DMS 273 treated with DMSO at 0.1 percent for 48 hours (cell line): ENCODE data around the gene GRIK5.

Source experiments
- DNase-seq: peaks from one replicate; lab custom pipeline; 2025; lab: John Stamatoyannopoulos, UW

GRIK5 gene

DNA sequence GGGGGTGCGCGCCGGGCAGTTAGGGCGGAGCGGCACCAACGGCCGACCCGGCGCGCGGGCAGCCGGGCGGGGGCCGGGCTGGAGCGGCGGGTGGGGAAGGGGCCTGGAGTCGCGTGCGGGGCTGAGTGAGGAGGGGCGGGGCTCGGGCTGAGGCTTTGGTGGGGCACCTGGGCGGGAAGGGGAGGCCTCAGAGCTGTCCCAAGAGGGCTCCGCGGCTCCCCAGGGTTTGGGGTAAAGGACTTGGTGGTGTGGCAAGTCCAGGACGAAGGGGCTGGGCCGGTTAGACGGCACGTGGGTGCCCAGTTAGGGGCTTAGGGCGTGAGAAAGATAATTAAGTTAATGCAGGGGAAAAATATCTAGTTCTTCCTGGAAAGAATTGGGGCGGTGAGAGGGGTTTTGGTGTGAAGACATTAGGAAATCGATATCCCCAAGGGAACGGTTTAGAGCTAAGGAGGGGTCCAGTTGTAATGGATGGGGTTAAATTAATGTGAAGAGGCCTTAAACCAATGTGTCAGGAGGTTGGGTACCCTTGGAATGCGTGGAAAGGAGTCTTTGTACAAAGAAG, 6.5 kb upstream of the GRIK5 start:
- DNase-seq, result no peak

DNA sequence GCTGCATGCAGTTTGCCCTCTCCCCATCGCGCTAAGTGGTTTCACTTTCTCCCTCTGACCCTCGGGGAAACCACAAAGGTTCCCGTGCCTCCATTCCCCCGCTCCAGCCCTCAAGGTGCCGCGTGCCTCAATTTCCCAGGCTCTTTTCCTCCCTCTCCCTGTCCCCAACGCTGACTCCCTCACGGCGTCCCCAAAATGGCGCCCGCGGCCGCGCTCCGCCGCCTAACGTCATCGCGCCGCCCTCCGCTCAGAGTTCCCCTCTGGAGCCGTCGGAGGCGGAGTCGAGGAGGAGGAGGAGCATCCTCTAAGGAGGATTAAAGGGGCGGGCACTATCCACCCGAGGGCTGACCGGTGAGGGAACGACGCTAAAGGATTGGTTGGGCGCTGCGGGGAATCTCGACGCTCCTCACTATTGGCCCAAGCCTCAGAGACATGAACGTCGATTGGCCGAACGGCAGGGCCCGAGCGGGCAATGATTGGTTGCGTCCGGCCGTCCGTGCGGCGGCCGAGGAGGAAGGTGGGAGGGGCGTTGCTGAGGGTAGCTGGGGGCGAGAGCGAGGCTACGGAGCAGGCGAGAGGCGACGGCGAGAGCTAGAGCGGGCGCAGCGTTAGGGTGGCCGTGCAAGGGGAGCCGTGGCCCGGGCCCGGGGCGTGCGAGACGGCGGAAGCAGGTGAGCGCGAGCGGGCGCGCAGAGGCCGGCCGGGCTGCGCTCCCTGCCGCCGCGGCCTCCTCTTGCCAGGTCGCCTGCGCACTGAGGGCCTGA, 5.8 kb upstream of the GRIK5 start, which contains the start of gene ZNF574:
ZNF574 (plus strand) TSS at position 551 of the 764 bp plus-strand sequence. CDS start 2,441 bp downstream, outside the sequence.
- DNase-seq, result peak; percentile 98

- no peak for DNase-seq
Observed at GRCh38 chr19:42075364-42075615, 5.3 kb upstream of the GRIK5 start.

- no peak for DNase-seq
Observed at GRCh38 chr19:42074513-42075363, 4.7 kb upstream of the GRIK5 start.

GRCh38 chr19:42071247-42071646, 1.2 kb upstream of the GRIK5 start:
- no peak for DNase-seq

GRCh38 chr19:42068756-42069571, 1.0 kb downstream of the GRIK5 start:
- no peak for DNase-seq

GRCh38 chr19:42068361-42068755, 1.6 kb downstream of the GRIK5 start:
- DNase-seq, result no peak

DNA sequence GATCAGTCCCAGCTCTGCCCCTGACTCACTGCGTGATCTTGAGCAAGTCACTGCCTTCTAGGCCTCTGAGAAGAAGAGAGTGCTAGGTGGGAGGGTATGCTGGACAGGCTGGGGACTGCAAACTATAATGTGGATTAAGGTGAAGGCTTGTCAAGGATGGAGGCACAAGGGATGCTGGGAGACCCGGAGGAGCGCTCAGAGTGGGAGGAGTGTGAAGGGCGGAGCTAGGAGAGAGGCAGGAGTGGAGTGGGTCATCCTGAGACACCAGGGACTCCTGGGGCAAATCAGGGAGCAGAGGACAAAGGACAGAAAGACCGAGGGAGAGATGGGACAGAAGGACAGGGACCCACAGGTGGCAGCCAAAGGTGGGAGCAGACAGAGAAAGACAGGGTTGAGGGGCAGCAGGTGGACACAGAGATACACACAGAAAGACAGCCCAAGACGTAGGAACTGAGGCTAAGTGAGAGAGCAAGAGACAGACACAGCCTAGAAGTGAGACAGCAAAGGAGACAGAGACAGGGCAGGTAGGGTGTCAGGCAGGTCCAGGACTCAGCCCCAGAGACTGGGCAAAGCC, 2.6 kb downstream of the GRIK5 start:
- DNase-seq, result no peak

DNA sequence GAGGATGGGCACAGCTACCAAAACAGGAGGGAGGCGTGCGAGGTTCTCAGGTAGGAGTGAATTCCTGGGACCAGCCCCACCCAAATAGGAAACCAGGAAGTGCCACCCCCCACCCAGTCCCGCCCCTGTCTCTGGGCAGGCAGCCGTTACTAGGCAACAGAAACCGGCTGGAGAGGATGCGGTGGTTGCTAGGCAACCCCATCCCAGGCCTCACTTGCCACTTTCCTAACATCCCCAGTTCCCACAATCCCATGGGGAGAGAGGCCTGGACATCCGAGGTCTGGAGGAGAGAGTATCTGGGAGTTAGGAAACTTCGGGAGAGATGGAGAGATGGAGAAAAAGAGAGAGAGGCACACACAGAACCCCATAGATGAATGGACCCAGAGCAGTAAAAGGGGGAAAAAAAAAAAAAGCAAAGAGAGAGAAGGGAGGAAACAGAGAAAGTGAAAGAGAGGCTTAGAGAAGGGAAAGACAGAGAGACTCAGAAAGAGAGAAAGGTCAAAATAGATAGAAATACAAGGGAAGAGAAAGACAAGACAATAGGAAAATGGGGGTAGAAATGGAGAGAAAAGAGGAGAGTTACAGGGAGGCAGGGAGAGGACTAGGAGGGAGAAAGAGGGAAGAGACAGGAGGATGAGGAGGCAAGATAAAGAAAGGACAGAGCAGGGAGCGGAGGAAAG, 3.8 kb downstream of the GRIK5 start:
- DNase-seq, result peak; percentile 21

DNA sequence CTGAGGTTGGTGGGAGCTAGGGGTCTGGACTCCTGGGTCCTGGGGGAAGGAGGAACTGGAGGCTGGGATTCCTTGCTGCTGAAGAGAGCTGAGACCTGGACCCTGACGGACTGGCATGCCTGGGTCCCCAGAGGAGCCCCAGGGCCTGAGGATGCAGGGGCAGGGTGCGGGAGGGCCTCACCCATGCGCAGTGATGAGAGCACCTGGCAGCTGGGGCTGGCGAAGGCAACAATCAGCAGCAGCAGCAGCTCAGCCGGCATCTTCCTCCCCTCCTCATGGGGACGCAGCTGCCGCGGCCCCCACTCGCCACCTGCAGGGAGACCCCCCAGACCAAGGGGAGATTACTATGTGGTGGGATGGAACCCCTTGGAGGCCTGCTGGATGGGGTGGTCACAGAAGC, 4.5 kb downstream of the GRIK5 start:
- DNase-seq, result no peak

DNA sequence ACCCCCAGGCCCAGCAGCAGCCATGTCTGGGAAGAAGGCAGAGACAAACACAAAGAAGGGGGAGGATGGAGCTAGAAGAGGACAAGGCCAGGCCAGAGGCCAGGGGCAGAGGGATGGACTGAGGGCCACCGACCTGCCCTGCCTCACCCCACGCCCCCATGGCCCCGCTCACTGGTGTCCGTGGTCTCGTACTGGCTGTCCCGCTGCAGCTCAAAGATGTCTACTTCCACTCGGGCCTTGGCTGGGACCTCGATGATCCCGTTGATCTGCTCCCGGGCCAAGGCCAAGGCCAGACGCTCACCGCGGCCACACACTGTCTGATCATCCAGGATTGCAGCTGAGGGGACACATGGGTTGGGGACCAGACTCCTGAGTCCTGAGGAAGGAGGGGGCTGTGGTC, 5.0 kb downstream of the GRIK5 start:
- DNase-seq, result no peak

GRCh38 chr19:42064432-42064831, 5.6 kb downstream of the GRIK5 start:
- no peak for DNase-seq

GRCh38 chr19:42062381-42062780, 7.6 kb downstream of the GRIK5 start:
- no peak for DNase-seq

GRCh38 chr19:42060117-42060516, 9.9 kb downstream of the GRIK5 start:
- no peak for DNase-seq

GRCh38 chr19:42059196-42059595, 10.8 kb downstream of the GRIK5 start:
- no peak for DNase-seq

DNA sequence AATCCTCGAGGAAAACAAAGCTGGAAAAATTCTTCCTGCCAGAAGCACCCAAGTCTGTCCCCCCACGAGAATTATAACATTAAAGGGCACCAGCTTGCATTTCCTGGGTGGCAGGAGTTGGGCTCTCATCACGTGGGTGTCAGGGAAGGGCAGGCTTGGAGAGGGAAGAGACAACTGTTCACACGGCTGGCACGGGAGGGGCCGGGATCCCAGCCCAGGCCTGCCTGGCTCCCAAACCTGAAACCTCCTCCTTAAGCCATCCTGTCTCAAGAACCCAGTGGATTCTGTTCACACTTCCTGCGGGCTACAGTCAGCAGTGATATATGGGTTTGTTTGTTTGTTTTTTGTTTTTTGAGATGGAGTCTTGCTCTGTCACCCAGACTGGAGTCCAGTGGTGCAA, 12.2 kb downstream of the GRIK5 start:
- no peak for DNase-seq

DNA sequence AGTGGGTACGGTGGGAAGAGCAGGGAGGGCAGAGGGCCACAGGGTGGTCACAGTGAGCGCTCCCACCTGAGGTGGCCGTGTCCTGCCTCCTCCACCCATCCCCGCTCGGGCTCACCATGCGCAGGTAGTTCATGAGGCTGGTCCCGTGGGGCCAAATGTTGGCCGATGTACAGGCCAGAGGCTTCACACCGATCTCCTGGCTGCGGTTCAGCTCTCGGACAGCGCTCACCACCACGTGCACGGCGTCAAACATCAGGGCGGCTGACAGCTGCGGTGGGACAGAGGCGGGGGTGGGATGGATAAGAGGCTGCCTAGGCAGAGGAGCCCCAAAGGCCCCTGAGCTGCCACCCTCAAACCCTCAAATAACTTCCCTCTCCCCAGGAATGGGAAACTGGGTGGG, 15.8 kb downstream of the GRIK5 start:
- DNase-seq, result no peak

DNA sequence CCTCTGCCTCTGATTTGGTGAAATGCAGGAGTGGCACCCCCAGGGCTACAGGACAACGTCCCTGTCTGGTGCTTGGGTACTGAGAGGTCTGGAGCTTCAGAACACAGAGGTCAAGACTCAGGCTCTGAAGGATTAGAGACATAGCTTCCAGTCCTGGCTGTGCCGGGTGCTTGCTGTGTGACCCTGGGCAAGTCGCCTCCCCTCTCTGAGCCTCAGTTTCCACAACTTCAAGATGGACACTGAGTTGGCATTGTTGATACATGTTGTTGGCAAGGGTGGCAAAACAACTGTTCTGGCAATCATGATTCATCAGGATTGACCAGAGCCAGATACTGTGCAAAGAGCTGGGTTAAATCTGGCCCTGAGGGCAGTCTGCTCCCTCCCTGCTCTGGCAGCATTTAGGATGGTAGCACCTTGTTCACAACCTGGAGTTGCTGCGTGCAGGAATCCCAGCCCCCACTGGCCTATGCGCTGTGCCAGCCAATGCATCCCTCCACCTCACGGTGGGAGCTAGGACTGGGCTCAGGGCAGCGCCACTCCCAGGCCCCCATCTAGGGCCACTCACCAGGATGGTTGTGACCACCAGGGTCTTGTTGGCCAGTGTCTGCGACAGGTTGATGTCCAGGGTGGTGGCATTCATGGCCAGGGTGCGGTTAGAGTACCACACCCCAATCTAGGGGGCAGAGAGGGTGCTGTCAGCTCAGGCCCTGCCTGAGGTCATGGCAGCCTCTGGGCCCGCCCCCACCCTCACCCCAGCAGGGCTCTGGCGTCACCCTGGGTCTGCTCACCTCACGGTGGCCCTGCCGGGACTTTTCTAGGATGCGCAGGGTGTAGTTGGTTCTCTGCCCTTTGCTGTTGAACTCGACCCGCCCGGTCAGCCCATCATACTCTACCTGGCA, 16.7 kb downstream of the GRIK5 start:
- DNase-seq, result no peak

DNA sequence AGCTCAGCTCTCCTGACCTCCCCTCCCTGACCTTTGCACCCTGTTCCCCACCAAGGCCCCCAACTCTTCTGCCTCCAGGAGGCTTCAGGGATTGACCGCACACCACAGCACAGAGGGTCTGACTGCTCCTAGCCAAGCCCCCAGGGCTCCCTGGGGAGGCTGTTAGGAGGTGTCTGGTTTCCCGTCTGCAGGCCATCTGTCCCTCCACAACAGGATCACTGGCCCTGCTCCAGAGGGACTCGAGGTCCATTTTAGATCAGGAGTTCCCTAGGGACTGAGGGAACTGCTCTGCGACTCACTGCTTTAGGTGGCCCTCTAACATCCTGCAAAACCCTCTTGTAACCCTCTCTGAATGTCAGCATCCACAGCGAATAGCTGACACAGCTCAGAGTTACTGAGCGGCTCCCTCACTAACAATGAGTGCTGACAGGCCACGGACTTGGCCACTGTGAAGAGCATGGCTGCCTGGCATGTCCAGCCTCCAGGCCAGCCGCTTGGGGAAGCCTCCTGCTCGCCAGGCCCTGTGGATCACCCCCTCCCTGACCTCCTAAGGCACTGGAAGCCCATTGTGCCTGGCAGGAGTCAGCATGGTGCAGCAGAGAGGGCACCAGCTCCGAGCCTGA, 17.7 kb downstream of the GRIK5 start:
- DNase-seq, result peak; percentile 68
